ENCODE data around the gene PVALB. TPM values are rescaled to one million over a fixed set of nuclear protein-coding genes. Genes with fewer than 3 reads are reported as not detected.

PVALB gene
- total and polyA plus RNA-seq, 2 donors (not counting 1 experiment from before 2014, with no cell fraction given), result not detected

DNA sequence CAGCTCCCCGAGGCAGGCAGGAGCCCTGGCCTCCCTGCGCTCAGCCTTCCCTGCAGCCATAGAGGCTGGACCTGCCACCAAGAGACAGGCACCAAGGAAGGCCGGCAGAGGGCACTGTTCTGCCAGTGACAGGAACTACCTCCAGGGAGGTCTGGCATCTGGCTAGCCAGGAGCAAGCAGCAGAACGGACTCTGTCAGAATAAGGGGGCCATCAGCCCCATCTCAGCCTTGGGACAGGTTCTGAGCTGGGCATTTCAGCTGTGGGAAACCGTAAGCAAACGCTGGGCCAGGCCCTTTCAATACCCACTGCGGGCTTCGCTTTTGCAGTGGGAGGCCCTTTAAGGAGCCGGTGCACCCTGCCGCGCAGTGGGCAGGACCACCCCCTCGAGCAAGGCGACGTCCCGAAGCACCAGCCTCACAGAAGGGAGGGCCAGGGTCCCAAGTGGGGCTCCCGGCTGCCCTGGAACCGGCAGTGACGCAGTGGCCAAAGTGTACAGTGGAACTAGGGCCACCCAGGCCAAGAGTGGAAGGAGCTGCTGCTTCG is 59.1 kb downstream of the PVALB start:
- H3K4me1 ChIP-seq (ENCODE audit: control insufficient read depth in 2 of 2, insufficient read depth in 2 of 2, low read length in 2 of 2), result no peaks in the 10 kb centered on the region
- no peak overlapping the region for H2AFZ ChIP-seq (ENCODE audit: insufficient read depth, low read depth, low read length, poor library complexity, severe bottlenecking)
- no peak overlapping the region for H3K27ac ChIP-seq (ENCODE audit: low read length in 2 of 2)
- H3K27ac Mint-ChIP-seq, result no peak overlapping the region
- H3K36me3 ChIP-seq (replicated peaks in 1 of 2; ENCODE audit: control extremely low read depth in 1 of 2, control insufficient read depth in 1 of 2, extremely low read depth in 1 of 2, insufficient read depth in 2 of 2, low read length in 1 of 2), result peaks cover 0 to 3% of the 10 kb centered on the region in 2 experiments
- TF ChIP-seq EZH2 (IDR thresholded peaks at IDR 0.05; ENCODE audit: borderline replicate concordance, insufficient read depth, low read depth, low read length, poor library complexity, severe bottlenecking), result no peak
- TF ChIP-seq, protein P1, sequence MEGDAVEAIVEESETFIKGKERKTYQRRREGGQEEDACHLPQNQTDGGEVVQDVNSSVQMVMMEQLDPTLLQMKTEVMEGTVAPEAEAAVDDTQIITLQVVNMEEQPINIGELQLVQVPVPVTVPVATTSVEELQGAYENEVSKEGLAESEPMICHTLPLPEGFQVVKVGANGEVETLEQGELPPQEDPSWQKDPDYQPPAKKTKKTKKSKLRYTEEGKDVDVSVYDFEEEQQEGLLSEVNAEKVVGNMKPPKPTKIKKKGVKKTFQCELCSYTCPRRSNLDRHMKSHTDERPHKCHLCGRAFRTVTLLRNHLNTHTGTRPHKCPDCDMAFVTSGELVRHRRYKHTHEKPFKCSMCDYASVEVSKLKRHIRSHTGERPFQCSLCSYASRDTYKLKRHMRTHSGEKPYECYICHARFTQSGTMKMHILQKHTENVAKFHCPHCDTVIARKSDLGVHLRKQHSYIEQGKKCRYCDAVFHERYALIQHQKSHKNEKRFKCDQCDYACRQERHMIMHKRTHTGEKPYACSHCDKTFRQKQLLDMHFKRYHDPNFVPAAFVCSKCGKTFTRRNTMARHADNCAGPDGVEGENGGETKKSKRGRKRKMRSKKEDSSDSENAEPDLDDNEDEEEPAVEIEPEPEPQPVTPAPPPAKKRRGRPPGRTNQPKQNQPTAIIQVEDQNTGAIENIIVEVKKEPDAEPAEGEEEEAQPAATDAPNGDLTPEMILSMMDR (IDR thresholded peaks at IDR 0.05), result peak; percentile 84
- no peak overlapping the region for H3K4me3 Mint-ChIP-seq
- intact Hi-C loops (cut with micrococcal nuclease), result loop anchor here (1.0 kb wide), 1 partner anchor 25 kb away; no protein-coding TSS in a partner anchor
- POLR2A ChIA-PET, result no interaction called here
- H3K79me2 ChIP-seq (ENCODE audit: control insufficient read depth, insufficient read depth, low read length), result no peaks in the 10 kb centered on the region
- no peak overlapping the region for H3K4me3 ChIP-seq (ENCODE audit: control extremely low read depth in 1 of 5, extremely low read depth in 1 of 5, insufficient read depth in 1 of 5, low read depth in 2 of 5, low read length in 4 of 5)
- no peak overlapping the region for H3K9ac ChIP-seq (ENCODE audit: low read length)
- no peaks in the 10 kb centered on the region for H3K4me1 Mint-ChIP-seq
- CTCF ChIA-PET, result interaction anchor here (0.6 to 3.9 kb wide), 23 partner anchors 10 to 503 kb away, joined by 3 to 62 read pairs (median 5); partner anchors contain the start of genes IFT27 and NCF4
- H3K9me3 ChIP-seq (ENCODE audit: control extremely low read depth in 1 of 3, control insufficient read depth in 2 of 3, insufficient read depth in 1 of 3, low read length in 2 of 3), result peaks cover 0 to 4% (median 0%) of the 10 kb centered on the region in 3 donors
- no peak overlapping the region for H3K4me2 ChIP-seq (replicated peaks; ENCODE audit: low read depth, low read length, poor library complexity, severe bottlenecking)
- DNase-seq (peak; percentile 77), ATAC-seq (ENCODE audit: low read depth) (peak; percentile 93)
- peaks cover 18% of the 10 kb centered on the region for H3K27me3 Mint-ChIP-seq
- no peaks in the 10 kb centered on the region for H3K9me3 Mint-ChIP-seq (ENCODE audit: insufficient read depth)
- 71% methylated on average over 15 of the region's 19 CpGs for WGBS (ENCODE audit: insufficient coverage)
- no peaks in the 10 kb centered on the region for H4K20me1 ChIP-seq (ENCODE audit: control insufficient read depth, insufficient read depth, low read length, poor library complexity, severe bottlenecking)
- H3K27me3 ChIP-seq (replicated peaks in 1 of 4; ENCODE audit: control extremely low read depth in 1 of 4, control insufficient read depth in 3 of 4, insufficient read depth in 4 of 4, low read length in 3 of 4), result peaks cover 0 to 20% (median 1%) of the 10 kb centered on the region in 4 experiments
